ENCODE data around the gene SH3BGR. TPM values are rescaled to one million over a fixed set of nuclear protein-coding genes. Genes with fewer than 3 reads are reported as not detected.
"Not testable (repeated sequence)": the region's sequence is repeated elsewhere in the genome, so short reads cannot be mapped to it uniquely, and the experiment has no call there.

Gene SH3BGR
- total RNA-seq, 4 donors from 2014 or later = 92.9 to 182 (median 149) TPM

DNA sequence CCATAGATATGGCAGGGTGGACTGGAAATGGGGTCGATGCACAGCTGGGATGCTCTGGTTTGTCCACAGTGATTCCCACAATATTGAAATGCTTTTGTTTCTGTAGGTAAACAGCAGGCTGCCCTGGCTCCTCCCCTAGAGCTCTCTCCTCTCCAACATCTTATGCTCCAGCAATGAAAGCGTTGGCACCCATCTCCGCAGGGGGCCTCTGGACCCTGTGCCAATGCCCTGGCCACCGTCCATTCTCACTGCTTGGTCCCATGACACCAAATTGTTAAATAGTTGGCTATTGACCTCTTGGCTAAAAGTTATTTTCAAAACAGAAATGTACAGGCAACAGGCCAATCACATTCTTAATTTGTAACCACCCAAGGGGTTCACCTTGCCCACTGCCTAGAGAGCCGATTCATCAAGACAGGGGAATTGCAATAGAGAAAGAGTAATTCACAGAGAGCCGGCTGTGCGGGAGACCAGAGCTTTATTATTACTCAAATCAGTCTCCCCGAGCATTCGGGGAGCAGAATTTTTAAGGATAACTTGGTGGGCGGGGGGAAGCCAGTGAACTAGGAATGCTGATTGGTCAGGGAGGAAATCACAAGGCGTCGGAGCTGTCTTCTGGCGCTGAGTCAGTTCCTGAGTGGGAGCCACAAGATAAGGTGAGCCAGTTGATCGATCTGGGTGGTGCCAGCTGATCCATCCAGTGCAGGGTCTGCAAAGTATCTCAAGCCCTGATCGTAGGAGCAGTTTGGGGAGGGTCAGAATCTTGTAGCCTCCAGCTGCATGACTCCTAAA is 84.1 kb downstream of the SH3BGR start:
- Histone ChIP-seq H3K27ac (no peak overlapping the region), H3K36me3 (no peaks in the 10 kb centered on the region), H3K9me3 (no peaks in the 10 kb centered on the region), H3K4me1 (no peaks in the 10 kb centered on the region), H3K27me3 (no peaks in the 10 kb centered on the region), H3K4me3 (no peak overlapping the region)
- TF ChIP-seq, protein P1, sequence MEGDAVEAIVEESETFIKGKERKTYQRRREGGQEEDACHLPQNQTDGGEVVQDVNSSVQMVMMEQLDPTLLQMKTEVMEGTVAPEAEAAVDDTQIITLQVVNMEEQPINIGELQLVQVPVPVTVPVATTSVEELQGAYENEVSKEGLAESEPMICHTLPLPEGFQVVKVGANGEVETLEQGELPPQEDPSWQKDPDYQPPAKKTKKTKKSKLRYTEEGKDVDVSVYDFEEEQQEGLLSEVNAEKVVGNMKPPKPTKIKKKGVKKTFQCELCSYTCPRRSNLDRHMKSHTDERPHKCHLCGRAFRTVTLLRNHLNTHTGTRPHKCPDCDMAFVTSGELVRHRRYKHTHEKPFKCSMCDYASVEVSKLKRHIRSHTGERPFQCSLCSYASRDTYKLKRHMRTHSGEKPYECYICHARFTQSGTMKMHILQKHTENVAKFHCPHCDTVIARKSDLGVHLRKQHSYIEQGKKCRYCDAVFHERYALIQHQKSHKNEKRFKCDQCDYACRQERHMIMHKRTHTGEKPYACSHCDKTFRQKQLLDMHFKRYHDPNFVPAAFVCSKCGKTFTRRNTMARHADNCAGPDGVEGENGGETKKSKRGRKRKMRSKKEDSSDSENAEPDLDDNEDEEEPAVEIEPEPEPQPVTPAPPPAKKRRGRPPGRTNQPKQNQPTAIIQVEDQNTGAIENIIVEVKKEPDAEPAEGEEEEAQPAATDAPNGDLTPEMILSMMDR (IDR thresholded peaks at IDR 0.05 in 4 of 5, conservative IDR thresholded peaks at IDR 0.05 in 1 of 5) = no peak
- TF ChIP-seq POLR2A (IDR thresholded peaks at IDR 0.05) = no peak
- no peak for ATAC-seq
- no peak for DNase-seq
- in situ Hi-C loops (cut with MboI; ENCODE audit: low sequenced_read_pairs in 4 of 4) (loop anchor here in 1 of 4 donors (25.0 kb wide), 1 partner anchor 101 kb away; no protein-coding TSS in a partner anchor), intact Hi-C loops (cut with DNase I; ENCODE audit: low total_unique reads) (no loop called here)

DNA sequence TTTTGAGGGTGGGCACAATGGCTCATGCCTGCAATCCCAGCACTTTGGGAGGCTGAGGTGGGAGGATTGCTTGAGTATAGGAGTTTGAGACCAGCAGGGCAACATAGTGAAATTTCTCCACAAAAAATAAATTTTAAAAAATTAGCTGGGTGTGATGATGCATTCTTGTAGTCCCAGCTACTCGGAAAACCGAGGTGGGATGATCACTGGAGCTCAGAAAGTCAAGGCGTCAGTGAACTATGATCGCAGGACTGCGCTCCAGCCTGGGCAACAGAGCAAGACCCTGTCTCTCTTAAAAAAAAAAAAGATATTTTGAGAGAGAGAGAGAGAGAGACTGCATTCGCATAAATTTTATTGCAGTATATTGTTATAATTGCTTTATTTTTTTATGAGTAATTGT is 85.1 kb downstream of the SH3BGR start:
- no peaks in the 10 kb centered on the region for H3K9me3 ChIP-seq
- no peak for DNase-seq
- no peaks in the 10 kb centered on the region for H3K27me3 ChIP-seq
- H3K4me3 ChIP-seq = no peak overlapping the region
- TF ChIP-seq POLR2A (IDR thresholded peaks at IDR 0.05) = no peak
- TF ChIP-seq, protein P1 (IDR thresholded peaks at IDR 0.05 in 4 of 5, conservative IDR thresholded peaks at IDR 0.05 in 1 of 5) = no peak
- in situ Hi-C loops (cut with MboI; ENCODE audit: low sequenced_read_pairs in 4 of 4) (loop anchor here in 1 of 4 donors (25.0 kb wide), 1 partner anchor 100 kb away; no protein-coding TSS in a partner anchor), intact Hi-C loops (cut with DNase I; ENCODE audit: low total_unique reads) (no loop called here)
- H3K36me3 ChIP-seq = no peaks in the 10 kb centered on the region
- no peak for ATAC-seq
- no peak overlapping the region for H3K27ac ChIP-seq
- no peaks in the 10 kb centered on the region for H3K4me1 ChIP-seq

DNA sequence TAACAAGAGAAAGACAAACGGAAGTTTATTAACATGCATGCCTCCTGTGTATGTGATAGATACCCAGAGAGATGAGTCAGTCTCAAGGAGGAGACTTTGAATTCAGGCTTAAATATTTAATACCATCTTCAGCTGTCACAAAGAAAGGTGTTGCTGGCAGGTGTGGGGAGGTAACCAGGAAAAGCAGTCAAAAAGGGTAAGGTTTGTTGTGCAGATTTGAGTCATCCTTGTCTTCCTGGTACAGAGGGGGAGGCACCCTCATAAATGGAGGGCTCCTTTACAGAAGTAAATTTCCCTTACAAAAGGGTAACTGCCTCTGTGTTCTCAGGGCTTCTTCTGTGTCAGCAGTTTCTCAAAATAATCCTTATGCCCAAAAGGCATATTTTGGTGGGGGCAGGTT is 85.8 kb downstream of the SH3BGR start:
- DNase-seq (no peak), ATAC-seq (no peak)
- no peak overlapping the region for H3K4me3 ChIP-seq
- TF ChIP-seq, protein P1 (IDR thresholded peaks at IDR 0.05 in 4 of 5, conservative IDR thresholded peaks at IDR 0.05 in 1 of 5) = no peak
- TF ChIP-seq POLR2A (IDR thresholded peaks at IDR 0.05) = no peak
- no peaks in the 10 kb centered on the region for H3K27me3 ChIP-seq
- no peaks in the 10 kb centered on the region for H3K4me1 ChIP-seq
- H3K27ac ChIP-seq = no peak overlapping the region
- no peaks in the 10 kb centered on the region for H3K36me3 ChIP-seq
- in situ Hi-C loops (cut with MboI; ENCODE audit: low sequenced_read_pairs in 4 of 4) (loop anchor here in 1 of 4 donors (25.0 kb wide), 1 partner anchor 100 kb away; no protein-coding TSS in a partner anchor), intact Hi-C loops (cut with DNase I; ENCODE audit: low total_unique reads) (no loop called here)
- H3K9me3 ChIP-seq = no peaks in the 10 kb centered on the region

DNA sequence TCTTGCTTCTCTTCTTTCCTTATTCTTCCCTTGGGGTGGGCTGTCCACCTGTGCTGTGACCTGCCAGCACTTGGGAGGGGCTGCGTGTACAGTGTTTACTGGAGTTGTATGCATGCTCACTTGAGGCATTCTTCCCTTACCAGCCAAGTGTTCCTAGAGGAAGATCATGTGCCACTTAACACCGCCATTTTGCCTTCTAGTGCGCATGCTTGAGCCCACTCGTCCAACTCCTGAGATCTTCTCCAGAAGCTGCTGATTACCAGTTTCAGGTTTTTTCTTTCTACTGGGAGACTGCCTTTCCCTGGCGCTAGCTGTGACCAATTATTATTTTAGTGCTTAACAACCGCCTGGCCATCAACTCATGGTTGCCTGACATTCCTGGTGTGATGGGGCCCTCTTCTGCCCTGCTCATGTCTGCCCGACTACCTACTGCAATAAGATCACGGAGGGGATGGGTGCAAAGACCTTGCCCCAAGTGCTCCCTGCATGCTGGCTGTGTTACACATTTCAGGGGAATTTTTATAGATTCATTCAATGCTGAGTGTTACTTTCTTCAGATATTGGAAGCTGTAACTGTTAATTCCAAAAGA is 86.8 kb downstream of the SH3BGR start:
- Histone ChIP-seq H3K4me1 (no peaks in the 10 kb centered on the region), H3K27me3 (no peaks in the 10 kb centered on the region), H3K9me3 (no peaks in the 10 kb centered on the region), H3K4me3 (no peak overlapping the region), H3K27ac (no peak overlapping the region), H3K36me3 (no peaks in the 10 kb centered on the region)
- DNase-seq (no peak), ATAC-seq (no peak)
- intact Hi-C loops (cut with DNase I; ENCODE audit: low total_unique reads) = no loop called here
- no peak for TF ChIP-seq POLR2A (IDR thresholded peaks at IDR 0.05)
- TF ChIP-seq, protein P1 (IDR thresholded peaks at IDR 0.05 in 4 of 5, conservative IDR thresholded peaks at IDR 0.05 in 1 of 5) = no peak
- in situ Hi-C loops (cut with MboI; ENCODE audit: low sequenced_read_pairs in 4 of 4) = loop anchor here in 1 of 4 donors (25.0 kb wide), 1 partner anchor 99 kb away; no protein-coding TSS in a partner anchor

DNA sequence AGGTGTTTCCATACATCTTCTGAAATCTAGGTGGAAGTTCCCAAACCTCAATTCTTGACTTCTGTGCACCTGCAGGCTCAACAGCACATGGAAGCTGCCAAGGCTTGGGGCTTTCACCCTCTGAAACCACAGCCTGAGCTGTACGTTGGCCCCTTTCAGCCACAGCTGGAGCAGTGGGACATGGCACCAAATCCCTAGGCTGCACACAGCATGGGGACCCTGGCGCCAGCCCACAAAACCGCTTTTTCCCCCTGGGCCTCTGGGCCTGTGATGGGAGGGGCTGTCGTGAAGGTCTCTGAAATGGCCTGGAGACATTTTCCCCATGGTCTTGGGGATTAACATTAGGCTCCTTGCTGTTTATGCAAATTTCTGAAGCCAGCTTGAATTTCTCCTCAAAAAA is 88.6 kb downstream of the SH3BGR start:
- intact Hi-C loops (cut with DNase I; ENCODE audit: low total_unique reads) = not testable (repeated sequence)

More for the DNA sequence above, 88.6 kb downstream of the SH3BGR start:
- in situ Hi-C loops (cut with MboI; ENCODE audit: low sequenced_read_pairs in 4 of 4) = loop anchor here in 1 of 4 donors (25.0 kb wide), 1 partner anchor 97 kb away; no protein-coding TSS in a partner anchor
- not testable (repeated sequence) for ATAC-seq, H3K9me3 ChIP-seq, H3K4me1 ChIP-seq, H3K27ac ChIP-seq, H3K4me3 ChIP-seq, DNase-seq, H3K27me3 ChIP-seq, H3K36me3 ChIP-seq
